ENCODE measurements around the gene RAMP2.
"Not testable (repeated sequence)": the region's sequence is repeated elsewhere in the genome, so short reads cannot be mapped to it uniquely, and the experiment has no call there.

Gene RAMP2

DNA sequence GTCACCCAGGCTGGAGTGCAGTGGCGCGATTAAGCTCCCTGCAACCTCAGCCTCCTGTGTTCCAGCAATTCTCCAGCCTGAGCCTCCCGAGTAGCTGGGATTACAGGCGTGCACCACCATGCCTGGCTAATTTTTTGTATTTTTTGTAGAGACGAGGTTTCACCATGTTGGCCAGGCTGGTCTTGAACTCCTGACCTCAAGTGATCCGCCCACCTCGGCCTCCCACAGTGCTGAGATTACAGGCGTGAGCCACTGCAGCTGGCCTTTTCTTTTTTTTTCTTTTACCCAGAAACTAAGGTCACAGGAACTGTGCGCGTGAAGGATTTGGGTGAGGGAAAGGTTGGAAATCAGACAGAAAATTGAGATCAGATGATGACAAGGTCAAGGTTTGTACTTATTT is 8.9 kb downstream of the RAMP2 start:
- DNase-seq: not testable (repeated sequence)

- DNase-seq: no peak
Observed at GRCh38 chr17:42772945-42773289, 11.9 kb downstream of the RAMP2 start.

- DNase-seq: peak; percentile 81 to 91
Observed at GRCh38 chr17:42773290-42774035, 12.4 kb downstream of the RAMP2 start, which contains the start of gene VPS25. TSS of gene VPS25 (plus strand) at chr17:42773449. CDS start at chr17:42773476, 27 bp downstream.

GRCh38 chr17:42774066-42774745 is 13.2 kb downstream of the RAMP2 start:
- DNase-seq: no peak

DNA sequence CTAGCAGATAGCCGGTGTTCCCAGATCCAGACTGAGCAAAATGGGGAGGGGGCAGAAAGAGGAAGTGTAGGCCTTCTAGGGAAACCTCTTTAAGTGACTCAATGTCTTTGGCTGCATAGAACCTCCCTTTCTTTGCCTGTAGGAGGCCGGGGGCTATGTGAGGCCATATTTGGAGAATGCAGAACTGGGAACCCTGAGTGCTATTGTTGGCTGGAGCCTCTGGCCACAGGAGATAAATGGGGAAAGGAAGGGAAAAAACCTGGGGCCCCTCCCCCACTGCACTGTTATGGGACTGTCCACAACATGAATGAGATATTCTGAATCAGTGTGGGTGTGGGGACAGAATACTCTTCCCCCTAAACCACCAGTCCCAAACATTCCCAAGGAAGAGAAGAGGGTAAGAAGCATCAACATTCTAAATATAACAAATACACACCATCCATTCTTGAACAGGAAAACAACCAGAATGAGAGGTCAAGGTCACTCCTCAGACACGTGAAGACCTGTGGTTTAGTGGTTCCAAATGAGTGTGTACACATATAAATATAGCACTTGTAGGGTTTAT is 14.6 kb downstream of the RAMP2 start:
- no peak for DNase-seq

- no peak for DNase-seq
Observed at GRCh38 chr17:42778570-42778969, 17.5 kb downstream of the RAMP2 start.

- DNase-seq: no peak
Observed at GRCh38 chr17:42779304-42779935, 18.4 kb downstream of the RAMP2 start.

DNA sequence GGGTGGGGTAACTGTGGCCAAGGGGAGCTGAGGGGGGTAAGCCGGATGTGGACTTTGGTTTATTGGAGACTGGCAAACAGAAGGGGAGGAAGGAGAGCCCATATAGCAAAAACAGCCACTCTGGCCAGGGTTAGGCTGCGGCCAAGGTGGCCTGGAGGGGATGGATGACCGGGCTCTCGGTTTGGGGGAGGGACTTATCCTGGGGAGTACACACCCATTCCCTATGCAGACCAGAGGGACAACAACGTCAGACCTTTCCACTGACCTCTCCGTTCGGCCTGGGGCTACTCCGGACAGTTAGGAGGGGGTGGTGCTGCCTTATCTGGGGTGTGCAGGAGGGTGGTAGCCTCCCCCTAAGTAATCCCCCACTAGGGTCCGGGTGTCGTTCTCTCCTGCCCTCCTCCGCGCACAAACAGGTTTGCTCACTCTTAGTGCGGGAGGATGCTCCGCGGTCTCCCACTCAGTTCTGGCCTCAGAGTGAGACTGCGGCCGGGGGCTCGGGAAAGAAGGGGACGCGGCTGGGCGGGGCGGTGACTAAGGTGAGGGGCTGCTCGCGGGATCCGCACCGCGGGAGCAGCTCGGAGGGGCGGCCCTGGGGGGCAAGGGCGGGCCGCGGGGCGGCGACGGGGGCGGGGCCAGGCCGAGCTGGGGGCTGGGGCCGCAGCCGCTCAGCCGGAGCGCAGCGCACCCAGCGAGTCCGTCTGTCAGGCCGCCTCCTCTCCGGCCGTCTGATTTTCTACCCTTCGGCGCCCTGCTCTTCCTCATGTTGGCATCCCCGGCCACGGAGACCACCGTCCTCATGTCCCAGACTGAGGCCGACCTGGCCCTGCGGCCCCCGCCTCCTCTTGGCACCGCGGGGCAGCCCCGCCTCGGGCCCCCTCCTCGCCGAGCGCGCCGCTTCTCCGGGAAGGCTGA is 19.2 kb downstream of the RAMP2 start, which contains the start of gene WNK4:
TSS of gene WNK4 (plus strand) at position 675 of the 915 bp plus-strand sequence. CDS start at position 764, 89 bp downstream.
- DNase-seq: no peak

GRCh38 chr17:42780851-42781638 is 20.0 kb downstream of the RAMP2 start:
- DNase-seq: no peak

GRCh38 chr17:42781639-42782165 is 20.7 kb downstream of the RAMP2 start:
- no peak for DNase-seq

DNA sequence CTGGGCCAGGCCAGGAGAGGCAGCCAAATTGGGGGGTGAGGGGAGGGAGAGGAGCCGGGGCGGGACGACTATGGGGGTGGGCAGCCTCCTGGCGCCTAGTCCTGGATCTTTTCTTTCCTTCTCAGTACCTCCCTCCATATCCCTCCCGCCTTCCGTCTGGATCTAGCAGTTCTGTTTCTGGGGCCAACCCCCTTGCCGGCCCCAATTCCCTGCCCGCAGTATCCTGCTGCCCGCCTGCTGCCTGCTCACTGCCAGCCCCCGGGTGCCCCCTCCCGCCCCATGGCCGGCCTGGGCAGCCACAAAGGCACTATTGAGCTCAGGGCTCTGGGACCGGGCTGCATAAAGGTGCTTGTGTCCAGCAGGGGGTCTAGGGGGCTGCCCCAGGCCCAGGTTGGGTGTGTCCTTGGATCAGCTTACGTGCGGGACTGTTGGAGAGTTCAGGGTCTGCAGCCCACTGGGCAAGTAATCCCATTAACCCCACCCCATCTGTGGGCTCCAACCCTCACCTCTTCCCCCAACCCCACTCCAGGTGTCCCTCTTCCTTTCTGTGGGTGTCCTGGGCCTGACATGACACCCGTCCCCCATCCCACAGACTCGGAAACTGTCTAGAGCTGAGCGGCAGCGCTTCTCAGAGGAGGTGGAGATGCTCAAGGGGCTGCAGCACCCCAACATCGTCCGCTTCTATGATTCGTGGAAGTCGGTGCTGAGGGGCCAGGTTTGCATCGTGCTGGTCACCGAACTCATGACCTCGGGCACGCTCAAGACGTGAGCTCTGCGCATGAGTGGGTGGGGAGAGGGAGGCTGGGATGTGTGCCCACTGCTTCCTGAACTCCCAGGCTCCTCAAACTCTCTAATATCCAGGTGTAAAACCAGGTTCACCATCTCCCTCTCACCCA is 21.4 kb downstream of the RAMP2 start:
- DNase-seq: no peak

GRCh38 chr17:42783062-42783790 is 22.2 kb downstream of the RAMP2 start:
- DNase-seq: no peak

GRCh38 chr17:42783791-42784138 is 22.7 kb downstream of the RAMP2 start:
- DNase-seq: no peak

DNA sequence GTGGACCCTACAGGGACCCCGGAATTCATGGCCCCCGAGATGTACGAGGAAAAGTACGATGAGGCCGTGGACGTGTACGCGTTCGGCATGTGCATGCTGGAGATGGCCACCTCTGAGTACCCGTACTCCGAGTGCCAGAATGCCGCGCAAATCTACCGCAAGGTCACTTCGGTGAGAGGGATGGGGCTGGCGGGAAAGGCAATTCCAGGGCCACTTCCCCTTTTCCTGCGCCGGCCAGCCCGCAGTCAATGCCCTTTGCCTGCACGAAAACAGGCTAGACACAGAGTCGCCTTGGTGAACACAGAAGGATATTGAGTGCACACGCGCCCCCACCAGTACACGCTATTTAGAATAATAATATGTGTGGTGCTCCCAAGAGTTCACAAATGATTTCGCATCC is 23.4 kb downstream of the RAMP2 start:
- no peak for DNase-seq

DNA sequence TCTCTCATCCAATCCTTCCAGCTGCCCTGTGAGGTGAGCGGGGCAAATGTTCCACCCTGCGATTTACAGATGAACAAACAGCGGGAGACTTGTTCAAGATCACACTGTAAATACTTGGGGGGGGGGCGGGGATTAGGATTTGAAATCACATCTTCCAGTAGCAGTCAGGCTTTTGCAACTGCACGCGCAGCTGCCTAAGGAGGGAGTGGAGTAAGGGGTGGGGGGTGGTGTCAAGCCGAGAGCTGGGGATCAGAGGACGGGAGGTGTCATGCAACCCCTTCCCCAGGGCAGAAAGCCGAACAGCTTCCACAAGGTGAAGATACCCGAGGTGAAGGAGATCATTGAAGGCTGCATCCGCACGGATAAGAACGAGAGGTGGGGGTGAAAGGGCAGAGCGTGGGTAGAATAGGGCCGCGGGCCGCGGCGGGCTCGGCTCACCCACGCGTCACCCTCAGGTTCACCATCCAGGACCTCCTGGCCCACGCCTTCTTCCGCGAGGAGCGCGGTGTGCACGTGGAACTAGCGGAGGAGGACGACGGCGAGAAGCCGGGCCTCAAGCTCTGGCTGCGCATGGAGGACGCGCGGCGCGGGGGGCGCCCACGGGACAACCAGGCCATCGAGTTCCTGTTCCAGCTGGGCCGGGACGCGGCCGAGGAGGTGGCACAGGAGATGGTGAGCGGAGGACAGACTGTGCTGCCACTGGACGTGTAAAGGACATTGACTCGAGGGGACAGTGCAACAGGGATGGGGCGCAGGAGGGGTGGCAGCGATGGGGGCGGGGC is 24.0 kb downstream of the RAMP2 start:
- DNase-seq: no peak

- DNase-seq: no peak
Observed at GRCh38 chr17:42787266-42787665, 26.2 kb downstream of the RAMP2 start.

- no peak for DNase-seq
Observed at GRCh38 chr17:42791948-42792347, 30.9 kb downstream of the RAMP2 start.

GRCh38 chr17:42792545-42792944 is 31.5 kb downstream of the RAMP2 start:
- DNase-seq: no peak

DNA sequence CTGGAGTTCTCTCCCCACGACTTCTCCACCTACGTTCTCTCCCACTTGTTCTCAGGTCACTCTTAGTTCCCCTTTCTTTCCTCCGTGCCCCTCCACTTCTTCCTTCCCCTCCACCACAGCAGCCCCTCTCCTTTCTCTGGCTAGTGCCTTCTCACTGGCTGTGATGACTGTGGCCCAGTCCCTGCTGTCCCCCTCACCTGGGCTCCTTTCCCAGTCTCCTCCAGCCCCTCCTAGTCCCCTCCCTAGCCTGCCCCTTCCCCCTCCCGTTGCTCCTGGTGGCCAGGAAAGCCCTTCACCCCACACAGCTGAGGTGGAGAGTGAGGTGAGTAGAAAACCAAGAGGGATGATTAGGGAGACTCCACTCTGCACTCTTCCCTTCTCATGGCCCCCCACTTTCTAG is 34.0 kb downstream of the RAMP2 start:
- no peak for DNase-seq

All from NCI-H2081 (cell line).